DND-41 (cell line): Measurements from ENCODE around the gene DUS3L.

Experiments used
- ATAC-seq: fragments of 200-7000 bp; cut with Tn5 transposase; 3 replicates; pipeline ENCODE4 v1.9.1; 2021; ENCODE audit warnings: low read depth; ENCODE audit not compliant: insufficient read depth
- DNase-seq: peaks from one replicate; pipeline ENCODE4 v3.0.0-alpha.2; 2020
- H2AFZ ChIP-seq: 2 replicates; pipeline ENCODE4 v1.6.0; 2012; ENCODE audit warnings: low read depth, low read length
- H3K27ac ChIP-seq: 2 replicates; pipeline ENCODE4 v1.5.1; 2012; ENCODE audit warnings: low read length, inconsistent platforms
- H3K27me3 ChIP-seq: fragments of 200-600 bp; sonication (generic); 2 replicates; pipeline ENCODE4 v1.6.0; 2012; ENCODE audit warnings: low read length, mild to moderate bottlenecking, inconsistent platforms; ENCODE audit not compliant: insufficient read depth, poor library complexity
- H3K36me3 ChIP-seq: 2 replicates; pipeline ENCODE4 v1.5.1; 2012; ENCODE audit warnings: low read length, inconsistent platforms; ENCODE audit not compliant: insufficient read depth
- H3K4me1 ChIP-seq: 2 replicates; pipeline ENCODE4 v1.5.1; 2012; ENCODE audit warnings: mild to moderate bottlenecking, low read length; ENCODE audit not compliant: insufficient read depth
- H3K4me2 ChIP-seq: 2 replicates; pipeline ENCODE4 v1.6.0; 2012; ENCODE audit warnings: mild to moderate bottlenecking, moderate library complexity, low read length, inconsistent platforms; ENCODE audit not compliant: insufficient read depth
- H3K4me3 ChIP-seq, 2 experiments: fragments of 200-600 bp in 1 of 2; shearing (Covaris generic) in 1 of 2; 2 replicates each; pipeline ENCODE4 v1.5.1; 2012 to 2016; ENCODE audit warnings: inconsistent platforms in 2 of 2, low read length in 2 of 2, mild to moderate bottlenecking in 2 of 2, low read depth in 1 of 2, moderate library complexity in 1 of 2
- H3K79me2 ChIP-seq: 2 replicates; pipeline ENCODE4 v1.6.0; 2012; ENCODE audit warnings: low read length, inconsistent platforms; ENCODE audit not compliant: insufficient read depth
- H3K9ac ChIP-seq: 2 replicates; pipeline ENCODE4 v1.6.0; 2012; ENCODE audit warnings: low read depth, mild to moderate bottlenecking, inconsistent platforms, low read length, moderate library complexity
- H3K9me3 ChIP-seq: 2 replicates; pipeline ENCODE4 v1.5.1; 2012; ENCODE audit warnings: low read length, moderate library complexity, mild to moderate bottlenecking, inconsistent platforms; ENCODE audit not compliant: insufficient read depth, severe bottlenecking
- H4K20me1 ChIP-seq: 2 replicates; pipeline ENCODE4 v1.6.0; 2012; ENCODE audit warnings: low read length; ENCODE audit not compliant: insufficient read depth
- EZH2 ChIP-seq: IDR thresholded peaks from 3 replicates; pipeline ENCODE4 v1.6.1; 2012; ENCODE audit warnings: borderline replicate concordance, low read depth, mild to moderate bottlenecking, moderate library complexity, low read length, inconsistent platforms; ENCODE audit not compliant: severe bottlenecking
- TF ChIP-seq, protein P1 (sequence below): IDR thresholded peaks from 2 replicates; pipeline ENCODE4 v1.5.1; 2012; ENCODE audit warnings: borderline replicate concordance, low read length, moderate library complexity, mild to moderate bottlenecking; ENCODE audit not compliant: poor library complexity, severe bottlenecking; ENCODE audit errors: extremely low read depth

Gene DUS3L

DNA sequence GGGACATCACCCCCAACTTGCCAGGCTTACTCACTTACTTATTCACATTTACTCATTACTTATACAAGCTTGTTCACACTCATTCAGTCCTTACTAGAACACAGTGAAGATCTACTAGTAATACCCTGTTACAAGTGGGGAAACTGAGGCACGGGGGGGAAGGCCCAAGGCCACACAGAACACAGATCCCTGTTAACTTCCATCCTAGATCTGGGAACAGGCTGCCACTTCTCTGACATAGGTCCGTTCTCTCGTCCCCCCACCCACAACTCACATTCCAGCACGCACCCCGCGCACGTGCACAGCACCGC lies 12.4 kb upstream of the DUS3L start:
- H3K9ac ChIP-seq, result peak overlapping the region; percentile 50
- no peaks in the 10 kb centered on the region for H3K36me3 ChIP-seq
- no peaks in the 10 kb centered on the region for H3K9me3 ChIP-seq
- DNase-seq (no peak), ATAC-seq (no peak)
- TF ChIP-seq, protein P1, sequence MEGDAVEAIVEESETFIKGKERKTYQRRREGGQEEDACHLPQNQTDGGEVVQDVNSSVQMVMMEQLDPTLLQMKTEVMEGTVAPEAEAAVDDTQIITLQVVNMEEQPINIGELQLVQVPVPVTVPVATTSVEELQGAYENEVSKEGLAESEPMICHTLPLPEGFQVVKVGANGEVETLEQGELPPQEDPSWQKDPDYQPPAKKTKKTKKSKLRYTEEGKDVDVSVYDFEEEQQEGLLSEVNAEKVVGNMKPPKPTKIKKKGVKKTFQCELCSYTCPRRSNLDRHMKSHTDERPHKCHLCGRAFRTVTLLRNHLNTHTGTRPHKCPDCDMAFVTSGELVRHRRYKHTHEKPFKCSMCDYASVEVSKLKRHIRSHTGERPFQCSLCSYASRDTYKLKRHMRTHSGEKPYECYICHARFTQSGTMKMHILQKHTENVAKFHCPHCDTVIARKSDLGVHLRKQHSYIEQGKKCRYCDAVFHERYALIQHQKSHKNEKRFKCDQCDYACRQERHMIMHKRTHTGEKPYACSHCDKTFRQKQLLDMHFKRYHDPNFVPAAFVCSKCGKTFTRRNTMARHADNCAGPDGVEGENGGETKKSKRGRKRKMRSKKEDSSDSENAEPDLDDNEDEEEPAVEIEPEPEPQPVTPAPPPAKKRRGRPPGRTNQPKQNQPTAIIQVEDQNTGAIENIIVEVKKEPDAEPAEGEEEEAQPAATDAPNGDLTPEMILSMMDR, result no peak
- TF ChIP-seq EZH2, result no peak
- peak overlapping the region; percentile 67 for H3K4me2 ChIP-seq
- peak overlapping the region; percentile 83 for H2AFZ ChIP-seq
- no peaks in the 10 kb centered on the region for H3K79me2 ChIP-seq
- peak overlapping the region in 1 of 2 experiments; percentile 46; a peak in 2 of 4 replicates for H3K4me3 ChIP-seq
- peak overlapping the region; percentile 24 for H3K27ac ChIP-seq
- H3K4me1 ChIP-seq, result peaks cover 16% of the 10 kb centered on the region
- H3K27me3 ChIP-seq, result peaks cover 5% of the 10 kb centered on the region
- H4K20me1 ChIP-seq, result no peaks in the 10 kb centered on the region

DNA sequence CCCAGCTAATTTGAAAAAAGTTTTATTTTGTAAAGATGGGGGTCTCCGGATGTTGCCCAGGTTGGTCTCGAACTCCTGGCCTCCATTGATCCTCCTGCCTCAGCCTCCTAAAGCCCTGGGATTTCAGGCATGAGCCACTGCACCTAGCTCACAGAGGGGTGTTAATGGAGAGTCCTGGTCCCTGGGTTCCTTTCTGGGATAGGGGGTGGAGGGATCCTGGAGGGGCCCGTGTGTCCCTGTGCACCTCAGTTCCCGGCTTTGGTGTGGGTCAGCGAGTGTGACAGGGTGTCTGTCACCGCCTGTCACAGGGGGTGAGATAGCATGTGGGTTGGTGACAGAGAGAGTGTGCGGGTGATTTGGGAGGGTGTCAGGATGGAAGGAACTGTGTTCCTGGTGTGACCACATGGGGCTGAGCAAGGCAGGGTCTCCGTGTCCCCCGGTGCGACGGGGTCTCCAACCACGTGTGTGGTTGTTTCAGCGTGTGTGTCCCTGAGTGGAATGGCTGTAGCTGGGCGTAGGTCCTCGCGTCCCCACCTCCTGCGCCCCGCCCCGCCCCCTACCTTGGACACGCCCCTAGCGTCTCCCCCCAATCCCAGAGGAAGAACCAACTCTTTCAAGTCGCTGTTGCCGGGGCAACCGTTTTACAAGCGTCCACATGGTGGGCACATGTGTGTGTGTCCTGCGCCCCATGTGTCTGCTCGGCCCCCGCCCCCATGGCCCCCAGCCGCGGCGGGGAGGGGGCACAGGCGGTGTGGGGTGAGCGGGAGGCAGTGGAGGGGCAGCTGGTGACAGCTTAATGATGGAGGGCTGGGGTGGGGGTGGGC lies 11.0 kb upstream of the DUS3L start:
- Histone ChIP-seq H3K27ac (no peak overlapping the region), H3K4me3 (no peak overlapping the region), H3K79me2 (no peaks in the 10 kb centered on the region), H4K20me1 (no peaks in the 10 kb centered on the region), H2AFZ (no peak overlapping the region), H3K9me3 (no peaks in the 10 kb centered on the region), H3K9ac (no peak overlapping the region), H3K4me1 (peaks cover 16% of the 10 kb centered on the region), H3K36me3 (no peaks in the 10 kb centered on the region), H3K4me2 (no peak overlapping the region), H3K27me3 (peaks cover 5% of the 10 kb centered on the region)
- ATAC-seq, result no peak
- TF ChIP-seq, protein P1, result no peak
- TF ChIP-seq EZH2, result no peak
- no peak for DNase-seq

DNA sequence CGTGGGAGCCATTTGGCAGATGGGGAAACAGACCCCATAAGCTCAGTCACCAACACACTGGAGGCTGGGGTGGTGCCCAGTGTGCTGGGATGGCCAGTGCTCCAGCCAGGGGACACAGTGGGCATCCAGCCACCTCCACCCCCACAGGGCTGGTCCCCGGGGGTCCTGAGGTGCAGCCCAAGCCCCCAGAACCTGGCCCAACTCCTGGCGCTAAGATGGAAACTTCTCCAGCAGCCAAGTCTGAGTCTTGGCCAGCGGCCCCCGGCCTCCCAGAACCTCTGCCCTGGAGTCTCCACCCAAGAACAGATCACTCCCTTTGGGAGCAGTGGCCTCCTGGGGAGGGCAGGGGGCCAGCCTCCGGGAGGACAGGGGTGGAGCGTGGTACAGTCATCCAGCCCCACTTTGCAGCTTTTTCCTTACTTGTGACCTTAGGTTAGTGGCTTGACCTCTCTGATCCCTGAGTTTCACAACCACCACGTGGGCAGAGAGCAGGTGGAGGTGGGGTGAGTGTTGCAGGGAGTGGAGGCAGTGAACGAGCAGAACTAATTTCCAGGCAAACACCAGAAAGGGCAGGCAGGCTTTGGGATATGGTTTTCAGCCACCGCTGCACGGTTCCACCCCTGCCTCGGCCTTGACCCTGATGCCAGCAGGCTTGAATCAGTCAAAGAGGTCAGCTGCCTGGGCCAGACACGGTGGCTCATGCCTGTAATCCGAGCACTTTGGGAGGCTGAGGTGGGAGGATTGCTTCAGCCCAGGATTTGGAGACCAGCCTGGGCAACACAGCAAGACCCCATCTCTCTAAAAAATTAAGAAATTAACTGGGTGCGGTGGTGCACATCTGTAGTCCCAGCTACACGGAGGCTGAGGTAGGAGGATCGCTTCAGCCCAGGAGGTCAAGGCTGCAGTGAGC lies 9.7 kb upstream of the DUS3L start:
- Histone ChIP-seq H3K9me3 (no peaks in the 10 kb centered on the region), H3K36me3 (no peaks in the 10 kb centered on the region), H3K4me2 (no peak overlapping the region), H3K4me1 (peaks cover 16% of the 10 kb centered on the region), H4K20me1 (no peaks in the 10 kb centered on the region), H3K9ac (no peak overlapping the region), H3K27ac (no peak overlapping the region), H3K4me3 (no peak overlapping the region), H2AFZ (no peak overlapping the region), H3K79me2 (no peaks in the 10 kb centered on the region), H3K27me3 (peaks cover 5% of the 10 kb centered on the region)
- DNase-seq (no peak), ATAC-seq (no peak)
- TF ChIP-seq, protein P1, result no peak
- no peak for TF ChIP-seq EZH2
